Left renal pelvis (tissue), 4 donors: ENCODE results near the gene SPTLC3. TPM values are rescaled to one million over a fixed set of nuclear protein-coding genes. Genes with fewer than 3 reads are reported as not detected.
A peak's percentile ranks its signal among the peaks of the same experiment; 100 is the strongest.

Experiments
- DNase-seq, 4 donors: peaks; one replicate each; pipeline ENCODE4 v3.0.0-alpha.2; 2013; ENCODE audit warnings: low read depth in 4 of 4, low spot score in 3 of 4
- polyA plus RNA-seq, 4 donors: library from polyadenylated mRNA; unstranded; fragments of 120-200 nt; gene quantifications; one replicate each; pipeline ENCODE4 v1.2.1, GENCODE V29; 2013; ENCODE audit not compliant: insufficient read length in 4 of 4

SPTLC3 gene
- polyA plus RNA-seq, 4 donors = 7.9 to 24.7 (median 21.5) TPM

DNA sequence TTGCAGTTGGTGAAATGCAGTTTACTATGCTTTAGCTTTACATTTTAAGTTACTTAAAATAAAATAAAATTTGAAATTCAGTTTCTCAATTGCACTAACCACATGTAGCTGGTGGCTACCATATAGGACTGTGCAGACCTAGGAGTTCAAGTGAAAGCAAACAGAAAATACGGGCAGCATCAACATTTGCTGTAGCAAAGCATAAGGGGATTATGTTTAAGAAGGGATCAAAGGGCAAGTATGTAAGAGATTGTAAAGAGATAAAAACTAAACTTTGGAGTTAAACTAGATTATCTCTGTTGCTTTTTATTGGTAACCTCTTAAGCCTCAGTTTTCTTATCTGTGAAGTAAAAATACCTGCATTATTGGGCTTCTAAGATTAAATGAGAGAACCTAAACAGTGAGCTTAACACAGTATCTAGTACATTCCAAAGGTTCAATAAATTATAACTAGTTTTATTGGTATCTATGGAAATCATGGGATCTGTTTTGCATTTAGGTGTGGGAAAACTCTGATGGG, 81.2 kb downstream of the SPTLC3 start:
- no peak for DNase-seq

- no peak for DNase-seq
Measured at GRCh38 chr20:13092111-13092510, 83.3 kb downstream of the SPTLC3 start.

DNA sequence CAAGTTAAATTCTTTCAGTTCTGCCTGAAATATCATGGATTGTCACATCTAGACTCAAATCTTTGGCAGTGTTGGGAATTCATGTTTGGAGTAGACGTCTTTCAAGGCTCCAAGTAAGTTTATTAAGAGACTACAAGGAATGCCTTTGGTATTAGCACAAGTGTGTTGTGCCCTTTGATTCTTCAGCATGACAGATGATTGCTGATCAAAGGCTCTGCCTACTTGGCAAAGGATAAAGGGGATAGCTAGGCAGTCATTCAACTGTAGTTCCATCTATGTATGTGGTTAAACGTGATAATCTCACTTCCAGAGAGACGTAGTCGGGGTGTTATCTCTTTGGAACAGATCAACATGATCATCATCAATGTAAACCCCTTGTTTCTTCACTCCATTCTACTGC, 86.2 kb downstream of the SPTLC3 start:
- DNase-seq = no peak

- DNase-seq = no peak
Measured at GRCh38 chr20:13098720-13099355, 90.1 kb downstream of the SPTLC3 start.

- DNase-seq = no peak
Measured at GRCh38 chr20:13099676-13100075, 90.9 kb downstream of the SPTLC3 start.

- no peak for DNase-seq
Measured at GRCh38 chr20:13101276-13101675, 92.5 kb downstream of the SPTLC3 start.

GRCh38 chr20:13101706-13102105, 92.9 kb downstream of the SPTLC3 start:
- DNase-seq = no peak

- DNase-seq = no peak
Measured at GRCh38 chr20:13102237-13102636, 93.5 kb downstream of the SPTLC3 start.

DNA sequence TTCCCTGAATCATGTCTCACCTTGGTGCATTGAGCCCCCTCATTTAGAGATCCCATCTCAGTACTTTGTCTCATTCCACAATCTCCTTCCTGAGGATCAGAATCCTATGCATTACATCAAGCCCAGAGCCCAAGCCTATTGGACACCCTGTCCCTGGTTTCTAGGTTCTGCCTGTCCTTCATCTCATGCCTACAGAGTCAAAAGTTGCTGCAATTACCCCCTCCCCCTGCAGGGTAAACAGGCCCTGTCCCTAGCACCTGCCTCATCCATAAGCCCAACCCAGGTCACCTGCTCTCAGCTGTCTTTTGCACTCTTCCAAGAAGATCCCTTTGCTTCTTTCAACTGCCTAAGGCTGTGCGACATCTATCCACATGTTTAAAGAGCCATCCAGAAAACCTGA, 93.9 kb downstream of the SPTLC3 start:
- no peak for DNase-seq

- no peak for DNase-seq
Measured at GRCh38 chr20:13105039-13105438, 96.3 kb downstream of the SPTLC3 start.

DNA sequence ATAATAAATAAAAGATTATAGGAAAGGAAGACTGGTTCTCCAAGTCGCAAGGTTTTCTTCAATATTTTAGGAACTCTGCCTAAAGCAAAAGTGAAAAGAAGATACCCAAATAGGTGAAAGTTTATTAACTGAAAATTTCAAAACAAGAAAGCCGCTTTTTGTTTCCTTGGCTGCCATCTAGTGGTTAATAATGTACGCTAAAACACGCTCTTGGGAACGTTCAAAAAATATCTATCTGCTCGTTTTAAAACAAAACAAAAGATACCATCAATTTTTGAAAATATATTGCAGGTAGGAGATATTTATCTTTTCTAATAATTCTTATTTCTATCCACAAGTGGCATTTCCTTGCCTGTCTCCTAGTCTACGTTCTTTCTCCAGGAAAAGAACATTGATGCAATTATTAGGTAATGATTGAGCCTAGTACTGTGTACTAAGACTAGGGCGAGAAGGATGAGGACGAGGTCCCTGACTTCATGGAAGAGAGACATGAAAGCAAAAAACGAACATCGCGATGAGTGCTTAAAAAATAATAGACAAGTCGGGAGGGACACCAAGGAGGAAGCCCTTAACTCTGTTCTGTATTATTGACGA, 97.2 kb downstream of the SPTLC3 start:
- peak in 2 of 4 donors; percentile 10 to 24 for DNase-seq

DNA sequence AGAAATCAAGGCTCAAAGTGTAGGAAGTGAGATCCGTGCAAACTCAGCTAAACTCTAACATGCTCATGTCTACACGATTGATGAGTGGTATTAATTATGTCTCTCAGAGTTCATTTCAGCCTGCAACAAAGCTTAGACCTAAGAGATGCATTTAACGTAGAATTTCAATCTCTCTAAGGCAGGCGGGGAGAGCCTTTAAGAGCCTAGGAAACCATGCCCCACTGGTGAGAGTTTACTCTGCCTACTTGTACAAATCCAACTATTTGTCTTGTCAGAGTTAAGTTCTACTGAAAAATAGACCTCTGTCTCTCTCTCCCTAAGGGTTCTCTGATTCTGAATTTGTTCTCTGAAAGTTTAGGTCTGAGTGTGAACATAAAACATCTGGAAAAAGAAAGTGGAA, 100.9 kb downstream of the SPTLC3 start:
- no peak for DNase-seq

- no peak for DNase-seq
Measured at GRCh38 chr20:13110796-13111195, 102.0 kb downstream of the SPTLC3 start.

- no peak for DNase-seq
Measured at GRCh38 chr20:13111249-13111911, 102.6 kb downstream of the SPTLC3 start.

- no peak for DNase-seq
Measured at GRCh38 chr20:13113731-13114130, 105.0 kb downstream of the SPTLC3 start.

DNA sequence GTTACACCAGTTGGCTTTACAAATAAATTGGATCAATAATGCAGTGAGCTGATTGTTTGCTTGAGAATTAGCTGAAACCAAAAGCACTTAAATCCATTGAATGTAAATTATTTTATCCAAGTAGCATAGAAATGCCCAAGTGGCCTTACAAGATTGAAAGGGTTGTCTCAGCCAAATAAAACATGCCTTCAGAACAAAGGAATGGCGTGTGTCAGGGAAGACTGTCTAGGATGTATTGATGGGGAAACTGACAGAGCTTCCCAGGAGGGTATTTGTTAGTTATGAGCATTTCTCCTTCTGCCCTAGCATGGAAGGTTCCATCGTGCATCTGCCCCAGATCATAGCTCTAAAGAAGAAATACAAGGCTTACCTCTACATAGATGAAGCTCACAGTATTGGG, 108.4 kb downstream of the SPTLC3 start:
- no peak for DNase-seq

GRCh38 chr20:13118676-13119075, 109.9 kb downstream of the SPTLC3 start:
- DNase-seq = no peak

DNA sequence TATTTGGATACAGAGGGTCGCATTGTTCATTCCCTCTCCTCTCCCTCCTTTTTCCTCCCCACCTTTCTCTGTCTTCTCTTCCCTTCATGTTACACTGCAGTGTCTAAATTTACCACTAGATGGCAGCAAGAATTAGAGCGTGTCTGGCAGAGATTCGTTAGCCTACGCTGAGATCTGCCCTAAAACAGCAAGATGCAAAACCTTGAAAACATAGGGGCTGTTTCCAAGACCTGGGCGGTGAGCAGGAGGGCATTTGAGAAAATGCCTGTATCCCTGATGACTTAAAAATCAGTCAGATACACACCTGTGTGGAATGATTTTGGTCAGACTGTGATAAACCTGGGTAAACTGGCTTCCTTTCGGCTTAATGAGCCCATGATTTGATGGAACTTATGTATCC, 110.8 kb downstream of the SPTLC3 start:
- peak; percentile 44 to 66 (median 56) for DNase-seq

DNA sequence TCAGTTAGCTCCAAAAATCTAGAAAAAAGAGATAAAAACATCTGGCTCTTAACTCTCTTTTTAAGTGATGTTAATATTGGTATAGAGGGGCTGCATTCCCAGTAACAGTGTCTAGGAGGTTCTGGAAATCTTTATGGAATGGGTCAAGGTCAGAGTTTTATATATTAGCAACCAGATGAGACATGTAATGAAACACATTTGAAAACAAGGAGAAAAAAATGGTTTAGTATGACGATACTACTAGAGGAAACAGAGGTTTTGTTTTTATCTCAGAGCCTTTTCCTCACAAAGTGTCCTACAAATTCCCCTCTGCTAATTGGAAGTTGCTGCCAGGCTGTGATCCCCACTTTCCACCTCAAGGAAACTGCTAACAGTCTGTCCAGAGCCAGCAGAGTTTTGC, 111.7 kb downstream of the SPTLC3 start:
- DNase-seq = no peak

DNA sequence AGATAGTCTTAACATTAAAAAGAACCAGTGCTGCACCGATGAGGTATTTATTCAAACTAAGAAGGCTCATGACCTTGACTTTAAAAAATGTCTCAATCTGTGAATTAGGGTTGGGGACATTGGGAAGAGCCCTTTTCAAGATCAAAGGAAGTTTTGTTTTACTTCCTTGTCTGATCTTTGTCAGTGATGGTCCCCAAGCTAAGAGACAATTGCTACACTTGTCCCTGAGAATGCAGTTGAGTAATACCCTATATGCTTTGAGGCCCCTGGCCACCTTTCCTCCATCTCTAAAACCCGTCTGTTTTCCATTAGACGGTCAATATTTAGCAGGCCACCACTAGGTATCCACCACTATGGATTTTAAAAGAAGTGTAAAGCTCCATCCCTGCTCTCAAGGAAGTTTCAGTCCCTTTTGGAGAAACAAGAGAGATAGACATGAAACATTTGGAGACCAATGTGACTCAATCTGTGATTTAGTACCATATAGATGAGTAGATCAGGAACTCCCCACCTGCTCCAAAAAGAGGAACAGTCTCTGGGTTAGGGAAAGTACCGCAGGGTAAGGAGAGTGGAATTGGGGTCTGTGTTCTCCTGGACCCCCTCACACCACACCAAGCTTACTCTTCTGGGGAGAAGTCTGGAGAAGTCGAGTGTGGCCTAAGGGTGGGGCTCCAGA, 113.2 kb downstream of the SPTLC3 start:
- no peak for DNase-seq

DNA sequence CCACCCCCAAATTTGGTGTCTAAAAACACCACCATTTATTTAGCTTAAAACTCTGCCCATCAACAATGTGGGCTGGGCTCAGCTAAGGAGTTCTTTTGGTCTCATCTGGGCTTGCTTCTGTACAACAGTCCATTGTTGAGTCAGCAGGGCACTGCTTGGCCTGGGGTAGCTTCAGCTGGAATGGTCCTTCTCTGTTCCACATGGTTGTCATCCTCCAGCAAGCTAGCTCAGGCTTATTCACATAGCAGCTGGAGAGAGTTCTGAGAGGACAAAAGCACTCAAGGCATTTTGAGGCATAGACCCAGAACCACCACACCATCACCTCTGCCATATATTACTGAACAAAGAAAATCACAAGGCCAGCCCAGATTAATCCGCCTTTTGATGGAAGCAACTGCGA, 116.7 kb downstream of the SPTLC3 start:
- DNase-seq = no peak
